Skeletal muscle cell (primary cell): ENCODE data around the gene NHLH2.
A peak's percentile ranks its signal among the peaks of the same experiment; 100 is the strongest.

Experiments used
- DNase-seq: peaks from one replicate; pipeline ENCODE4 v3.0.0-alpha.2; 2010; ENCODE audit warnings: low read depth
- H3K4me3 ChIP-seq: 2 replicates; pipeline ENCODE4 v1.5.1; 2011; ENCODE audit warnings: low read depth, mild to moderate bottlenecking, control low read depth, low read length, moderate library complexity

The NHLH2 gene

GRCh38 chr1:115840605-115841460 lies at the start of gene NHLH2:
Gene NHLH2 (minus strand): TSS chr1:115841126. CDS start chr1:115838372, 2,754 bp downstream.
- H3K4me3 ChIP-seq = no peak within 1 kb of the TSS
- DNase-seq = no peak

- no peak overlapping the region for H3K4me3 ChIP-seq
- DNase-seq = no peak
These were observed 49.7 kb upstream of the NHLH2 start for GRCh38 chr1:115890580-115890979.

- no peak overlapping the region for H3K4me3 ChIP-seq
- no peak for DNase-seq
These were observed 48.0 kb upstream of the NHLH2 start for GRCh38 chr1:115888976-115889375.

GRCh38 chr1:115882913-115883902 lies 42.3 kb upstream of the NHLH2 start:
- H3K4me3 ChIP-seq = no peak overlapping the region
- DNase-seq = no peak

GRCh38 chr1:115880981-115881672 lies 40.2 kb upstream of the NHLH2 start:
- DNase-seq = no peak
- H3K4me3 ChIP-seq = no peak overlapping the region

GRCh38 chr1:115879977-115880376 lies 39.1 kb upstream of the NHLH2 start:
- DNase-seq = no peak
- no peak overlapping the region for H3K4me3 ChIP-seq

GRCh38 chr1:115877511-115877910 lies 36.6 kb upstream of the NHLH2 start:
- DNase-seq = no peak
- no peak overlapping the region for H3K4me3 ChIP-seq

GRCh38 chr1:115874904-115875303 lies 34.0 kb upstream of the NHLH2 start:
- peak; percentile 36 for DNase-seq
- H3K4me3 ChIP-seq = no peak overlapping the region

GRCh38 chr1:115874497-115874896 lies 33.6 kb upstream of the NHLH2 start:
- no peak for DNase-seq
- no peak overlapping the region for H3K4me3 ChIP-seq

GRCh38 chr1:115873184-115873583 lies 32.3 kb upstream of the NHLH2 start:
- no peak for DNase-seq
- no peak overlapping the region for H3K4me3 ChIP-seq

GRCh38 chr1:115869064-115869463 lies 28.1 kb upstream of the NHLH2 start:
- no peak for DNase-seq
- no peak overlapping the region for H3K4me3 ChIP-seq

GRCh38 chr1:115867216-115867615 lies 26.3 kb upstream of the NHLH2 start:
- no peak for DNase-seq
- H3K4me3 ChIP-seq = no peak overlapping the region

- no peak for DNase-seq
- no peak overlapping the region for H3K4me3 ChIP-seq
These were observed 24.9 kb upstream of the NHLH2 start for GRCh38 chr1:115865704-115866380.

GRCh38 chr1:115862403-115862802 lies 21.5 kb upstream of the NHLH2 start:
- DNase-seq = no peak
- H3K4me3 ChIP-seq = no peak overlapping the region

- DNase-seq = no peak
- no peak overlapping the region for H3K4me3 ChIP-seq
These were observed 13.1 kb upstream of the NHLH2 start for GRCh38 chr1:115854005-115854404.

- DNase-seq = no peak
- H3K4me3 ChIP-seq = no peak overlapping the region
These were observed 10.0 kb upstream of the NHLH2 start for GRCh38 chr1:115850937-115851336.

GRCh38 chr1:115847787-115848186 lies 6.9 kb upstream of the NHLH2 start:
- no peak overlapping the region for H3K4me3 ChIP-seq

GRCh38 chr1:115842948-115843347 lies 2.0 kb upstream of the NHLH2 start:
- DNase-seq = no peak
- no peak overlapping the region for H3K4me3 ChIP-seq

More at GRCh38 chr1:115847787-115848186, 6.9 kb upstream of the NHLH2 start:
- no peak for DNase-seq

- DNase-seq = no peak
- H3K4me3 ChIP-seq = peak overlapping the region; percentile 21
These were observed 1.2 kb downstream of the NHLH2 start for GRCh38 chr1:115839679-115840237.
